H1 (cell line): ENCODE measurements around the gene DCDC2. TPM values are rescaled to one million over a fixed set of nuclear protein-coding genes. Genes with fewer than 3 reads are reported as not detected.

ENCODE experiments used
- CTCF ChIA-PET: fragments of 300-600 bp; sonication (Branson Sonifier 250); formaldehyde crosslinking; loops from one replicate; lab custom pipeline; 2021; ENCODE audit not compliant: partially characterized antibody; lab: Charles Lee
- POLR2A ChIA-PET: fragments of 300-600 bp; sonication (Branson Sonifier 250); formaldehyde crosslinking; loops from one replicate; lab custom pipeline; 2021; ENCODE audit warnings: inconsistent platforms; ENCODE audit not compliant: partially characterized antibody; lab: Charles Lee
- DNase-seq, 2 experiments: peaks; one replicate each; pipeline versions ENCODE4 v3.0.0 to v3.0.0-alpha.2; 2010 to 2022; ENCODE audit warnings: low spot score in 2 of 2, low read depth in 1 of 2, mixed read lengths in 1 of 2
- FAIRE-seq: peaks from 2 replicates; lab custom pipeline; 2011; peaks lifted over from hg19 to GRCh38; lab: Jason Lieb, UNC
- H2AFZ ChIP-seq: 2 replicates; pipeline ENCODE4 v1.8.1; 2012; ENCODE audit warnings: low read length, inconsistent platforms
- H2AK5ac ChIP-seq: 2 replicates; pipeline ENCODE4 v1.6.1; 2013; ENCODE audit warnings: low read depth, low read length
- H2BK120ac ChIP-seq: replicated peaks from 2 replicates; pipeline ENCODE3; 2013; ENCODE audit warnings: low read depth, low read length, inconsistent platforms
- H2BK12ac ChIP-seq: 2 replicates; pipeline ENCODE4 v1.6.1; 2013; ENCODE audit warnings: low read depth, low read length
- H2BK15ac ChIP-seq: 2 replicates; pipeline ENCODE4 v1.6.1; 2013; ENCODE audit warnings: low read length
- H2BK20ac ChIP-seq: 2 replicates; pipeline ENCODE4 v1.6.1; 2013; ENCODE audit warnings: low read length
- H2BK5ac ChIP-seq: 2 replicates; pipeline ENCODE4 v1.6.1; 2013; ENCODE audit warnings: low read depth, low read length
- H3K14ac ChIP-seq: 2 replicates; pipeline ENCODE4 v1.6.1; 2013; ENCODE audit warnings: inconsistent platforms; ENCODE audit not compliant: insufficient read length
- H3K18ac ChIP-seq: 2 replicates; pipeline ENCODE4 v1.6.1; 2013; ENCODE audit warnings: low read length; ENCODE audit errors: extremely low read depth
- H3K23ac ChIP-seq: 2 replicates; pipeline ENCODE4 v1.6.1; 2013; ENCODE audit warnings: inconsistent platforms; ENCODE audit not compliant: insufficient read length
- H3K23me2 ChIP-seq: 2 replicates; pipeline ENCODE4 v1.6.1; 2013; ENCODE audit warnings: low read depth, low read length
- H3K27ac ChIP-seq: 2 replicates; pipeline ENCODE4 v1.6.1; 2011; ENCODE audit warnings: low read depth, low read length, inconsistent platforms
- H3K27me3 ChIP-seq, 4 experiments: replicated peaks in 1 of 4; 1 replicate in 1 of 4; 2 replicates in 3 of 4; pipeline versions ENCODE4 v1.6.1 to v1.8.1; 2011 to 2013; ENCODE audit warnings: low read length in 3 of 4, mild to moderate bottlenecking in 3 of 4, inconsistent platforms in 2 of 4, mixed read lengths in 2 of 4, moderate library complexity in 1 of 4; ENCODE audit not compliant: control insufficient read depth in 3 of 4, insufficient read depth in 3 of 4; ENCODE audit errors: extremely low read depth in 1 of 4
- H3K36me3 ChIP-seq, 4 experiments: 2 replicates each; pipeline versions ENCODE4 v1.6.1 to v1.8.1; 2011 to 2013; ENCODE audit warnings: mild to moderate bottlenecking in 4 of 4, low read length in 3 of 4, moderate library complexity in 2 of 4, control low read depth in 1 of 4, inconsistent platforms in 1 of 4; ENCODE audit not compliant: insufficient read depth in 4 of 4, control insufficient read depth in 2 of 4
- H3K4ac ChIP-seq: replicated peaks from 2 replicates; pipeline ENCODE3; 2013; ENCODE audit warnings: low read length, low read depth, mixed read lengths, inconsistent platforms; ENCODE audit not compliant: insufficient read length
- H3K4me1 ChIP-seq, 4 experiments: replicated peaks in 1 of 4; 1 replicate in 1 of 4; 2 replicates in 3 of 4; pipeline versions ENCODE4 v1.6.1 to v1.8.1; 2011 to 2013; ENCODE audit warnings: low read length in 3 of 4, inconsistent platforms in 2 of 4, mixed read lengths in 1 of 4; ENCODE audit not compliant: insufficient read depth in 4 of 4, control insufficient read depth in 3 of 4
- H3K4me2 ChIP-seq, 2 experiments: 2 replicates each; pipeline versions ENCODE4 v1.6.1 to v1.8.1; 2011 to 2013; ENCODE audit warnings: low read depth in 2 of 2, low read length in 2 of 2, control low read depth in 1 of 2, inconsistent platforms in 1 of 2, mild to moderate bottlenecking in 1 of 2; ENCODE audit not compliant: insufficient read depth in 1 of 2
- H3K4me3 ChIP-seq, 4 experiments: fragments of 200-600, 300-600 bp in 1 of 4; sonication (generic), shearing (Covaris generic), sonication (Bioruptor Twin) in 1 of 4; 2 replicates each; pipeline versions ENCODE4 v1.5.1 to v1.8.1; 2011 to 2016; ENCODE audit warnings: low read length in 4 of 4, low read depth in 3 of 4, control low read depth in 2 of 4, inconsistent platforms in 2 of 4, mild to moderate bottlenecking in 2 of 4, mixed read lengths in 1 of 4, moderate library complexity in 1 of 4; ENCODE audit not compliant: insufficient read depth in 2 of 4; ENCODE audit errors: extremely low read depth in 1 of 4
- H3K56ac ChIP-seq: replicated peaks from 2 replicates; pipeline ENCODE3; 2013; ENCODE audit warnings: low read depth, mild to moderate bottlenecking, mixed read lengths, low read length, inconsistent platforms; ENCODE audit not compliant: insufficient read length
- H3K79me1 ChIP-seq: 2 replicates; pipeline ENCODE4 v1.6.1; 2013; ENCODE audit warnings: low read depth, low read length, control low read depth
- H3K79me2 ChIP-seq, 2 experiments: 2 replicates each; pipeline versions ENCODE4 v1.6.1 to v1.8.1; 2012 to 2013; ENCODE audit warnings: low read length in 2 of 2, mild to moderate bottlenecking in 2 of 2, inconsistent platforms in 1 of 2; ENCODE audit not compliant: insufficient read depth in 2 of 2, control insufficient read depth in 1 of 2
- H3K9ac ChIP-seq, 4 experiments: replicated peaks in 1 of 4; 1 replicate in 1 of 4; 2 replicates in 3 of 4; pipeline versions ENCODE4 v1.6.1 to v1.8.1; 2011 to 2013; ENCODE audit warnings: low read depth in 3 of 4, low read length in 3 of 4, control low read depth in 2 of 4, mild to moderate bottlenecking in 2 of 4, moderate library complexity in 2 of 4, inconsistent platforms in 1 of 4; ENCODE audit errors: extremely low read depth in 1 of 4
- H3K9me3 ChIP-seq, 2 experiments: 2 replicates each; pipeline versions ENCODE4 v1.6.1 to v1.8.1; 2012 to 2013; ENCODE audit warnings: mild to moderate bottlenecking in 2 of 2, moderate library complexity in 2 of 2, control low read depth in 1 of 2, inconsistent platforms in 1 of 2, low read depth in 1 of 2, low read length in 1 of 2, mixed read lengths in 1 of 2; ENCODE audit not compliant: insufficient read depth in 2 of 2
- H4K20me1 ChIP-seq, 2 experiments: replicated peaks in 1 of 2; 2 replicates each; pipeline versions ENCODE3 to v1.8.1; 2011 to 2013; ENCODE audit warnings: inconsistent platforms in 2 of 2, low read length in 2 of 2, mild to moderate bottlenecking in 1 of 2; ENCODE audit not compliant: insufficient read depth in 2 of 2, control insufficient read depth in 1 of 2
- H4K5ac ChIP-seq: 2 replicates; pipeline ENCODE4 v1.6.1; 2013; ENCODE audit warnings: low read length, low read depth, mixed read lengths, inconsistent platforms; ENCODE audit not compliant: insufficient read length
- H4K8ac ChIP-seq: 2 replicates; pipeline ENCODE4 v1.8.0; 2013; ENCODE audit warnings: mild to moderate bottlenecking, moderate library complexity, low read length, inconsistent platforms; ENCODE audit not compliant: insufficient read depth; ENCODE audit errors: extremely low read depth
- H4K91ac ChIP-seq: replicated peaks from 2 replicates; pipeline ENCODE3; 2013; ENCODE audit warnings: low read length, mixed read lengths, inconsistent platforms; ENCODE audit not compliant: insufficient read length
- BRCA1 ChIP-seq: IDR thresholded peaks from 2 replicates; pipeline ENCODE4 v1.6.1; 2012; ENCODE audit warnings: low read depth, low read length, improper control_type of control experiment
- CEBPB ChIP-seq: IDR thresholded peaks from 2 replicates; pipeline ENCODE4 v1.6.1; 2012; ENCODE audit warnings: low read depth, low read length
- EP300 ChIP-seq, 2 experiments: IDR thresholded peaks; 1 replicate in 1 of 2; 2 replicates in 1 of 2; pipeline ENCODE4 v1.6.1; 2011 to 2012; ENCODE audit warnings: low read depth in 2 of 2, low read length in 2 of 2, mild to moderate bottlenecking in 2 of 2, borderline replicate concordance in 1 of 2, inconsistent platforms in 1 of 2, moderate library complexity in 1 of 2
- MAX ChIP-seq: IDR thresholded peaks from 2 replicates; pipeline ENCODE4 v1.6.1; 2012; ENCODE audit warnings: inconsistent platforms
- PHF8 ChIP-seq: fragments of 200-600 bp; sonication (generic); conservative IDR thresholded peaks from 2 replicates; pipeline ENCODE4 v1.7.1; 2012; ENCODE audit warnings: low read depth, mild to moderate bottlenecking, inconsistent platforms, low read length, moderate library complexity
- RBBP5 ChIP-seq: IDR thresholded peaks from 2 replicates; pipeline ENCODE4 v1.7.1; 2012; ENCODE audit warnings: low read depth, mild to moderate bottlenecking, inconsistent platforms, low read length, moderate library complexity, borderline replicate concordance
- RNF2 ChIP-seq: fragments of 200-900, 300-1000 bp; sonication (generic); IDR thresholded peaks from 2 replicates; pipeline ENCODE4 v1.7.1; 2016; ENCODE audit warnings: borderline replicate concordance, low read depth, mild to moderate bottlenecking, antibody characterized with exemption, low read length; ENCODE audit not compliant: poor library complexity, severe bottlenecking; ENCODE audit errors: missing control alignments
- SP1 ChIP-seq: IDR thresholded peaks from 2 replicates; pipeline ENCODE4 v1.6.1; 2011; ENCODE audit warnings: low read depth, low read length
- WGBS, 2 experiments: shearing (Covaris generic) in 1 of 2; methylation state at CpG; one replicate each; pipeline versions ENCODE4 v1.1.6 to v1.1.7; 2013 to 2015; ENCODE audit warnings: low lambda C conversion rate in 2 of 2, mixed read lengths in 2 of 2, inconsistent platforms in 1 of 2, low coverage in 1 of 2, missing lambda C conversion rate in 1 of 2; ENCODE audit not compliant: insufficient replicate concordance in 2 of 2, insufficient coverage in 1 of 2, insufficient read length in 1 of 2; ENCODE audit errors: extremely low coverage in 1 of 2, missing lambda C conversion rate in 1 of 2; 5-methylcytosine and 5-hydroxymethylcytosine counted together
- polyA plus RNA-seq, 7 experiments: library from polyadenylated mRNA; depleted of rRNA in 3 of 7; stranded (reverse) in 5 of 7; unstranded in 2 of 7; fragments of >200 nt in 5 of 7; fragments of 200-250 nt in 2 of 7; gene quantifications; 1 replicate in 5 of 7; 2 replicates in 1 of 7; 4 replicates in 1 of 7; pipeline versions ENCODE4 v1.2.1 to v1.2.3, GENCODE V29; 2011 to 2013; ENCODE audit warnings: missing spikeins in 2 of 7, mixed read lengths in 2 of 7
- total RNA-seq: library from RNA; stranded (reverse); fragmentation: NEBNext Ultra II Directional; extraction: Animal tissue kit (Norgen Biotek cat#: 25700); gene quantifications from 2 replicates; pipeline ENCODE4 v1.2.1, GENCODE V29; 2021

The DCDC2 gene
- total and polyA plus RNA-seq, 2 of the 8 experiments (the other 6 are each of a cell fraction or from before 2014, with no cell fraction given): 0.03 to 0.15 TPM

GRCh38 chr6:24287239-24287638 lies 70.6 kb downstream of the DCDC2 start:
- Histone ChIP-seq H4K5ac (no peak overlapping the region), H3K79me1 (no peaks in the 10 kb centered on the region), H4K20me1 (no peaks in the 10 kb centered on the region), H4K91ac (no peak overlapping the region), H3K36me3 (no peaks in the 10 kb centered on the region), H2BK12ac (no peak overlapping the region), H3K4me2 (no peak overlapping the region), H3K14ac (no peak overlapping the region), H2BK20ac (no peak overlapping the region), H3K27me3 (no peaks in the 10 kb centered on the region), H3K18ac (no peak overlapping the region), H3K23ac (no peak overlapping the region), H2BK5ac (no peak overlapping the region), H3K23me2 (no peaks in the 10 kb centered on the region; the same call in 1 of the 2 replicates), H3K56ac (no peak overlapping the region), H2AFZ (no peak overlapping the region), H2BK120ac (no peak overlapping the region), H3K9me3 (no peaks in the 10 kb centered on the region), H4K8ac (no peak overlapping the region), H2BK15ac (no peak overlapping the region), H3K4me1 (peaks cover 0 to 7% (median 0%) of the 10 kb centered on the region in 4 experiments; a peak in 1 of 7 replicates), H3K27ac (no peak overlapping the region), H3K4me3 (no peak overlapping the region), H3K4ac (no peak overlapping the region), H2AK5ac (no peak overlapping the region), H3K9ac (no peak overlapping the region), H3K79me2 (no peaks in the 10 kb centered on the region)
- ChIA-PET CTCF (interaction anchor here (1.0 to 1.5 kb wide), 7 partner anchors 13 to 207 kb away, joined by 3 to 5 read pairs (median 3); no protein-coding TSS in a partner anchor), POLR2A (interaction anchor here (1.3 kb wide), 1 partner anchor 17 kb away, joined by 3 read pairs; no protein-coding TSS in a partner anchor)
- WGBS, 2 experiments: 100% methylated on average over 5 of the region's 5 CpGs; no CpG with 5 or more reads in 1 of the 2 experiments
- FAIRE-seq: no peak
- DNase-seq: no peak
- TF ChIP-seq MAX: no peak
- TF ChIP-seq CEBPB: no peak
- no peak for TF ChIP-seq RNF2
- no peak for TF ChIP-seq EP300 (IDR thresholded peaks at IDR 0.05; ENCODE audit: borderline replicate concordance in 1 of 2, low read depth in 2 of 2, low read length in 2 of 2)
- no peak for TF ChIP-seq SP1
- TF ChIP-seq PHF8: no peak
- no peak for TF ChIP-seq RBBP5
- TF ChIP-seq BRCA1: no peak
